ENCODE results near the gene RXRB. TPM values are rescaled to one million over a fixed set of nuclear protein-coding genes. Genes with fewer than 3 reads are reported as not detected.
"Not testable (repeated sequence)": the region's sequence is repeated elsewhere in the genome, so short reads cannot be mapped to it uniquely, and the experiment has no call there.

The RXRB gene
- total RNA-seq, 1 donor from 2014 or later, result 70.3 TPM

- DNase-seq (ENCODE audit: low spot score in 2 of 2, unreplicated experiment in 2 of 2), result no peak
- H3K4me3 Mint-ChIP-seq, result no peak overlapping the region
- no peak for TF ChIP-seq CTCF (IDR thresholded peaks at IDR 0.05; ENCODE audit: unreplicated experiment)
Observed at GRCh38 chr6:33156964-33157363, 43.5 kb downstream of the RXRB start.

GRCh38 chr6:33156561-33156960, 43.9 kb downstream of the RXRB start:
- Mint-ChIP-seq H3K36me3 (no peaks in the 10 kb centered on the region), H3K4me1 (peaks cover 6% of the 10 kb centered on the region), H3K4me3 (no peak overlapping the region), H3K27me3 (ENCODE audit: low read depth) (peaks cover 7% of the 10 kb centered on the region), H3K9me3 (peaks cover 12% of the 10 kb centered on the region), H3K27ac (no peak overlapping the region)
- no peak for TF ChIP-seq CTCF (IDR thresholded peaks at IDR 0.05; ENCODE audit: unreplicated experiment)
- no peak for DNase-seq (ENCODE audit: low spot score in 2 of 2, unreplicated experiment in 2 of 2)

More at GRCh38 chr6:33156964-33157363, 43.5 kb downstream of the RXRB start:
- Mint-ChIP-seq H3K9me3 (peaks cover 8% of the 10 kb centered on the region), H3K27ac (no peak overlapping the region), H3K4me1 (peaks cover 9% of the 10 kb centered on the region), H3K27me3 (ENCODE audit: low read depth) (peaks cover 7% of the 10 kb centered on the region), H3K36me3 (no peaks in the 10 kb centered on the region)

DNA sequence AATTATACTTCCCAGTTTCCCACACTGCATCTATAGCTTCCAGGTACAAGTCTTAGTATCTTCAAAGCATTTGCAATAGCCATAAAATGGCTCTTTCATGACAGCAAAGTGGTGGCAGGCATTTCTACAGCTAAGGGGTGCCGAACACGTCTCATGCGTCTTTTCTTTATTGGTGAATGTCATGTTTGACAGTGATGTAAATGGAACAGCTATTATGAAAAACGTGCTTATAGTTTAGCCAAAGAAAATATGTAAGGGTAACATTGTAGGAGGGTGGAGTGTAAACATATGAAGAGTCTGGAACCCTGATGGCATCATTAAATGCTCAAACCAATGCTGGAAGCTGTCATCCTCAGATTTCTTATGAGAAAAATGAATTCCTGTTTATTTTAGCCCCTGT, 46.1 kb downstream of the RXRB start:
- H3K36me3 Mint-ChIP-seq, result no peaks in the 10 kb centered on the region
- peaks cover 12% of the 10 kb centered on the region for H3K9me3 Mint-ChIP-seq
- H3K4me3 Mint-ChIP-seq, result no peak overlapping the region
- H3K4me1 Mint-ChIP-seq, result no peaks in the 10 kb centered on the region
- peaks cover 15% of the 10 kb centered on the region for H3K27me3 Mint-ChIP-seq (ENCODE audit: low read depth)
- no peak overlapping the region for H3K27ac Mint-ChIP-seq
- no peak for DNase-seq (ENCODE audit: low spot score in 2 of 2, unreplicated experiment in 2 of 2)
- no peak for TF ChIP-seq CTCF (IDR thresholded peaks at IDR 0.05; ENCODE audit: unreplicated experiment)

DNA sequence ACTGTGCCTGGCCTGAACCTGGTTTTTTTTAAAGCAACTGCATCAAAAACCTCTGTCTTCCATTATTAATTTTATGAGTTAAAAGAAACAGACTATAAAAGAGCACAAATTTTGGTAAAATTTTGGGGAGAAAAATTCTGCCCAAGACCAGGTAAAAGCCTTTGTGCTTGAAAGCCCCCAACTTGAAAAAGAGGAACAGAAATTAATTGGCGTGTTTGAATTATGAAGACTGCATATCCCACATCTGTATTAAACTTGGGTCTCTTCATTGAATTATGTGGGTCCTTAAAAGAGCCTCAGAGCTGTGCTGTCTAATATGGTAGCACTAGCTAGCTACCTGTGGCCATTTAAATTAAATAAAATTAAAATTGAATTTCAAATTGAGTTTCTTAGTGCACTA, 49.4 kb downstream of the RXRB start:
- no peak for TF ChIP-seq CTCF (IDR thresholded peaks at IDR 0.05; ENCODE audit: unreplicated experiment)
- Mint-ChIP-seq H3K4me1 (no peaks in the 10 kb centered on the region), H3K4me3 (no peak overlapping the region), H3K27me3 (ENCODE audit: low read depth) (peaks cover 25% of the 10 kb centered on the region), H3K27ac (no peak overlapping the region), H3K36me3 (no peaks in the 10 kb centered on the region), H3K9me3 (peaks cover 12% of the 10 kb centered on the region)
- no peak for DNase-seq (ENCODE audit: low spot score in 2 of 2, unreplicated experiment in 2 of 2)

GRCh38 chr6:33150560-33150959, 49.9 kb downstream of the RXRB start:
- not testable (repeated sequence) for H3K36me3 Mint-ChIP-seq; H3K4me1 Mint-ChIP-seq; H3K27ac Mint-ChIP-seq; H3K4me3 Mint-ChIP-seq; DNase-seq (ENCODE audit: low spot score in 2 of 2, unreplicated experiment in 2 of 2)
- H3K9me3 Mint-ChIP-seq, result peaks cover 12% of the 10 kb centered on the region
- H3K27me3 Mint-ChIP-seq (ENCODE audit: low read depth), result peaks cover 25% of the 10 kb centered on the region

DNA sequence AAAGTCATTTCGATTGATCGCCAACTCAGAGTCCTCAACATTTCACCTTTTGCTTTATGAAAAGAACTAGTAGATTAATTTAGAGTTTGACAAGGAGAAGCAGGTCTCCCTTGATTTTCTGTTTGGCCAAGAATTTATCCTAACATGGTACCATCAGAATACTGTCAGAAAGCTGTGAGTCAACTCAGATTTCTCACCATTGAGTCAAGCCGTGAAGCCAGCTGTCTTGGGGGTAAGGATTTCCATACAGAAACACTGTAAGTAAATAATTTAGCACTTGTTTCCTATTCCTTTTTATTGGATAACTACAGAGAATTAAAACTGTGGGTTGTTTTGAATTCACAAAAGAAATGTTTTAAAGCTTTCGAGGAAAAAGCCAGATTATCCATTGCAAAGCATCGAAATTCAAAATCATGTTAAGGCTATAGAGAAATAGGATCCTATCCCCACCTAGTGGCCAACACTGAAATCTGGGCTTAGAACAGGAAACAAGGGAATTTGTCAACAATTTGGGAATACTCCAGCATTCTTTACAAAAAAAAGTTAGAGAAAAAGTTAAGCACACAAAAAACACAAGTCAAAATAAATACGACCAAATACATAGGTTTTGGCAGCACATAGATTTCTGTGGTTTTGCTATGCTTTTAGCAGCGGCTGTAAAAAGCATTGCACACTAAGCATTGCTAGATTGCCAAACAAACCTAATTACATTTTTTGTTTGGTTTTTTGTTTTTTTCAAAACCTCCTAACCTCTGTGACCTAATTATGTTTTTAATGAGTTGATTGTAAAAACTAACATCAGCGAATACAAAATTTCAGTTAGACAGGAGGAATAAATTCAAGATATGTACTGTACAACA, 52.4 kb downstream of the RXRB start:
- Mint-ChIP-seq H3K4me3 (no peak overlapping the region), H3K36me3 (no peaks in the 10 kb centered on the region), H3K27me3 (ENCODE audit: low read depth) (peaks cover 31% of the 10 kb centered on the region), H3K9me3 (peaks cover 12% of the 10 kb centered on the region), H3K4me1 (no peaks in the 10 kb centered on the region), H3K27ac (no peak overlapping the region)
- no peak for DNase-seq (ENCODE audit: low spot score in 2 of 2, unreplicated experiment in 2 of 2)
- TF ChIP-seq CTCF (IDR thresholded peaks at IDR 0.05; ENCODE audit: unreplicated experiment), result peak; percentile 74
